ENCODE data around the gene FYN.

GRCh38 chr6:111803804-111804203 is 69.4 kb downstream of the FYN start:
- no peak for TF ChIP-seq POLR2A (IDR thresholded peaks at IDR 0.05; ENCODE audit: extremely low read depth, insufficient read length)
- TF ChIP-seq, protein P1, sequence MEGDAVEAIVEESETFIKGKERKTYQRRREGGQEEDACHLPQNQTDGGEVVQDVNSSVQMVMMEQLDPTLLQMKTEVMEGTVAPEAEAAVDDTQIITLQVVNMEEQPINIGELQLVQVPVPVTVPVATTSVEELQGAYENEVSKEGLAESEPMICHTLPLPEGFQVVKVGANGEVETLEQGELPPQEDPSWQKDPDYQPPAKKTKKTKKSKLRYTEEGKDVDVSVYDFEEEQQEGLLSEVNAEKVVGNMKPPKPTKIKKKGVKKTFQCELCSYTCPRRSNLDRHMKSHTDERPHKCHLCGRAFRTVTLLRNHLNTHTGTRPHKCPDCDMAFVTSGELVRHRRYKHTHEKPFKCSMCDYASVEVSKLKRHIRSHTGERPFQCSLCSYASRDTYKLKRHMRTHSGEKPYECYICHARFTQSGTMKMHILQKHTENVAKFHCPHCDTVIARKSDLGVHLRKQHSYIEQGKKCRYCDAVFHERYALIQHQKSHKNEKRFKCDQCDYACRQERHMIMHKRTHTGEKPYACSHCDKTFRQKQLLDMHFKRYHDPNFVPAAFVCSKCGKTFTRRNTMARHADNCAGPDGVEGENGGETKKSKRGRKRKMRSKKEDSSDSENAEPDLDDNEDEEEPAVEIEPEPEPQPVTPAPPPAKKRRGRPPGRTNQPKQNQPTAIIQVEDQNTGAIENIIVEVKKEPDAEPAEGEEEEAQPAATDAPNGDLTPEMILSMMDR (IDR thresholded peaks at IDR 0.05; ENCODE audit: low read depth, low read length), result no peak
- no peak for TF ChIP-seq MYC (IDR thresholded peaks at IDR 0.05; ENCODE audit: low read depth, low read length)
